GM12872 (cell line): ENCODE data around the gene SLC37A3.

Source experiments
- CTCF ChIP-seq: IDR thresholded peaks from 3 replicates; pipeline ENCODE4 v1.5.1; 2011; ENCODE audit warnings: low read depth, mild to moderate bottlenecking, low read length, moderate library complexity; ENCODE audit not compliant: insufficient read depth

The SLC37A3 gene

GRCh38 chr7:140342727-140343514, 55.4 kb downstream of the SLC37A3 start:
- peak; percentile 53 for TF ChIP-seq CTCF

- TF ChIP-seq CTCF = no peak
These were observed 63.8 kb downstream of the SLC37A3 start for GRCh38 chr7:140334341-140335057.

DNA sequence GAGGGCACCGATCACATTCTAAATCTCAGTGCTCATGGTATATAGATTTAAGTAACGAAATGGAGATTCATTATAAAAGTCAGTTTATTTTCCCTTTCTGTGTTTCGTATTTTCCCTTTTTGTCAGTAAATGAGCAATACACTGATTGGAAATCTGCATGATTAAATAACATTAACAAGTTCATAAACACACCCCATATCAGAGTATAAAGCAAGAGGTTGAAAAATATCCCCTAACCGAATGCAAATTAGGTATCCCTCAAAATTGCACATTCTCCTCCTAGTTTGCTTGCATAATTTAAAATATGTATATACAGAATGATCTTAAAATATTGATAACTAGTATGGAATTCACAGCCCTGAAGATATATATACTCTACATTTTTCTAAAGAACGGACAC, 64.6 kb downstream of the SLC37A3 start:
- TF ChIP-seq CTCF = no peak

- no peak for TF ChIP-seq CTCF
These were observed 65.1 kb downstream of the SLC37A3 start for GRCh38 chr7:140333223-140333622.

GRCh38 chr7:140330595-140330994, 67.7 kb downstream of the SLC37A3 start:
- no peak for TF ChIP-seq CTCF

DNA sequence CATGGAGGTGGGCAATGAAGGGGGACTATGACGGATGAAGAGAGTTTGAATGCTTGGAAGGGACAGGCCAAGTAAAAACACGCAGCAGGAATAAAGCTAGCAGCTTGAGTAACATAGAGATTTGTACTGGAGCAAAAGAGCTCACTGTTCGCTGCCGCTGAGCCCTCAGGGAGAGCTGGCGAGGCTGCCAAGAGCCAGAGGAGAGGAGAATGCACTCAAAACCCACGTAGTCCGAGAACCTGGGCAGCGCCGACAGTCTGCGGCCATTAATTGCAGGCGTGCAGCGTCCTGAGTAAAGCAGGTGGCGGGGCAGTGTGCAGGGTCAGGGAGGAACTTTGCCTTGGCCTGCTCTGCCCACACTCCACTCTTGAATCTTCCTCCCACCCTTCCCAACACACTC, 68.2 kb downstream of the SLC37A3 start:
- no peak for TF ChIP-seq CTCF

- TF ChIP-seq CTCF = no peak
These were observed 71.1 kb downstream of the SLC37A3 start for GRCh38 chr7:140327261-140327661.
